CD4-positive, alpha-beta T cell treated with Interleukin-4 for 4 hours (primary cell): ENCODE results near the gene PSME4.

Source experiments
- DNase-seq: peaks from one replicate; pipeline ENCODE4 v3.0.0-alpha.2; 2020

PSME4 gene

GRCh38 chr2:53970724-53971602, at the start of gene PSME4:
Gene PSME4 (minus strand): TSS chr2:53970993. CDS start chr2:53970784, 209 bp downstream.
- peak; percentile 87 for DNase-seq

DNA sequence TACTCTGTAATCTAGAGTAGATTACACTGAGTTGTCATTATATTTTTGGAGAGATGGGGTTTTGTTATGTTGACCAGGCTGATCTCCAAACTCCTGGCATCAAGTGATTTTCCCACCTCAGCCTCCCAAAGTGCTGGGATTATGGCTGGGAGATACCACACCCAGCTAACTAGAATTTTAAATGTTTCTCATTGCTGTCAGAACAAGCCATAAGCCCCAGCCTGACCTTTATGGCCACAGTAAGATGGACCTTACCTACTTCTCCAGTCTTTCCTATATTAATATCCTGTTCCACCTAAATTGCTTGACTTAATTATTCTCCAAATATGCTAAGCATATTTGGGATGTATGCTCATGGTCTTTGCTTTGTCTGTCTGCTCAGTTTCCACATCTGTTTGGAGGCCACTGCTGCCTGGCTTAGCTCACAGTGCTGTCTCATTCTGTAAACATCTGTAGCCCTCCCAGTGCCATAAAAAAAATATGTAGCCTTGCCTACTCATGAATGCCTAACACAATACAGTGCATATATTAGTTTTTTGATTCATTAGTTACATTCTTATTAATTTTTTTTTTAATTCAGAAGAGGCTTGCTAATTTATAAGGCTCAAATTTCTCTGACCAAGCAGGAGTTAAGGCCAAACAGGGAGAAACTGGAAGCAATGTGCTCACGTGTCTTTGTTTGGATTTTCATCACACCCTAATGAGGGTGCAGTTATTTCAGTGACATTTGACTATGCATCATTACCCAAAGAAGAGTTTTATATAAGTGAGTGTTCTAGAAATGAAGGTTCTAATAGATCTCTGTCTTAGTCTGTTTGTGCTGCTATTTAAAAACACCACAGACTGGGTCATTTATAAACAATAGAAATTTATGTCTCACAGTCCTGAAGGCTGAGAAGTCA, 45.3 kb upstream of the PSME4 start:
- DNase-seq: no peak

DNA sequence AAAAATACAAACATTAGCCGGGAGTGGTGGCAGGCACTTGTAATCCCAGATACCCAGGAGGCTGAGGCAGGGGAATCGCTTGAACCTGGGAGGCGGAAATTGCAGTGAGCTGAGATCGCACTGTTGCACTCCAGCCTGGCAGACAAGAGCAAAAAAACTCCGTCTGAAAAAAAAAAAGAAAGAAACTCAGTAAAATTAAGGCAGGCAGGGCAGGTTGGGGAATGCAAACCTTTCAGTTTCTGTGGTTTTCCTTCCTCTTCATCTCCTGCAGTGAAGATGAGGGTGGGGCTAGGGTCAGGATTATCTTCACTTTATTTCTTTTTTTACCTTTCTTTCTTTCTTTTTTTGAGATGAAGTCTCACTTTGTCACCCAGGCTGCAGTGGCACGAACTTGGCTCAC, 43.2 kb upstream of the PSME4 start:
- DNase-seq: peak; percentile 3

DNA sequence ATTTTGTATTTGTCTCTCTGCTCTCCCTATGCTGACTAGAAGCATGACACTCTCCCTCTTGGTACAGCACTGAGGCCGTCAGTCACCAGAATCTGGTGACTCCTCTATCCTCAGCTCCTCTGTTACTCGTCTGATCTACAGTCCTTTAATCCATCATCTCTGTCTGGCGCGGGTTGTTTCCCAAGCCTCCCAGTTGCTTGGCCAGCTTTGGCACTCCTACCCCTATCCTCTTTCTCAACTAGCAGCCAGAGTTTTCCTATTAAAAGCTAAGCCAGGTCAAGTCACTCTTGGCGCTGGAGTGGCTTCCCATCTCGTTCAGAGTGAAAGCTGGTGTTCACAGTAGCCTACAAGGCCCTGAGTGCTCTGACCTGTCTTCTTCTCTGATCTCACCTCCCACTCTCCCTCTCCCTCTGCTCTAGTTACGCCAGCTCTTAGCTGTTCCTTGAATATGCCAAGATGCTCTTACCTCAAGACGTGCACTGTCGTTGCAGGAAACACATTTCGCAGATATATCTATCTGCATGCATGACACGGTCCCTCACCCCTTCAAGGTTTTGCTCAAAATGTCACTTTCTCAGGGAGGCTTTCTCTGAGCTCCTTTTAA, 41.8 kb upstream of the PSME4 start:
- no peak for DNase-seq

DNA sequence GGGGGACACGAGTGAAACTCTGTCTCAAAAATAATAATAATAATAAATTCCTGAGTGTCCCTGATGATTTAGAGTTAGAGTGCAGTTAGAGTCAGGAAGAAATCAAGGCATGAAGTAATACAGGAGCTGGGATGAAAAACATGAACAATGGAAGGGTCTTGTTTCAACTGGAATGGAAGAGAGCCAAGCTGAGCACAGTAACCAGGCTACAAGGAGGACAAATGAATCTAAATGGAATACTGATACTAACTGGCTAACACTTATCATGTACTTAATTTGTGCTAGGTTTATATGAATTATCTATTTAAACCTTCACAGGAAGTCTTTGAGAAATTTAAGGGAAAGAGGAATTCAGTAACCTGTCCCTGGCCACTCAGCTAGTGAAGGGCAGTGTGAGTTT, 38.8 kb upstream of the PSME4 start:
- no peak for DNase-seq

- no peak for DNase-seq
Measured at GRCh38 chr2:54008439-54008838, 37.6 kb upstream of the PSME4 start.

- no peak for DNase-seq
Measured at GRCh38 chr2:54000524-54000923, 29.7 kb upstream of the PSME4 start.

GRCh38 chr2:54000122-54000521, 29.3 kb upstream of the PSME4 start:
- DNase-seq: no peak

GRCh38 chr2:53998834-53999233, 28.0 kb upstream of the PSME4 start:
- no peak for DNase-seq

DNA sequence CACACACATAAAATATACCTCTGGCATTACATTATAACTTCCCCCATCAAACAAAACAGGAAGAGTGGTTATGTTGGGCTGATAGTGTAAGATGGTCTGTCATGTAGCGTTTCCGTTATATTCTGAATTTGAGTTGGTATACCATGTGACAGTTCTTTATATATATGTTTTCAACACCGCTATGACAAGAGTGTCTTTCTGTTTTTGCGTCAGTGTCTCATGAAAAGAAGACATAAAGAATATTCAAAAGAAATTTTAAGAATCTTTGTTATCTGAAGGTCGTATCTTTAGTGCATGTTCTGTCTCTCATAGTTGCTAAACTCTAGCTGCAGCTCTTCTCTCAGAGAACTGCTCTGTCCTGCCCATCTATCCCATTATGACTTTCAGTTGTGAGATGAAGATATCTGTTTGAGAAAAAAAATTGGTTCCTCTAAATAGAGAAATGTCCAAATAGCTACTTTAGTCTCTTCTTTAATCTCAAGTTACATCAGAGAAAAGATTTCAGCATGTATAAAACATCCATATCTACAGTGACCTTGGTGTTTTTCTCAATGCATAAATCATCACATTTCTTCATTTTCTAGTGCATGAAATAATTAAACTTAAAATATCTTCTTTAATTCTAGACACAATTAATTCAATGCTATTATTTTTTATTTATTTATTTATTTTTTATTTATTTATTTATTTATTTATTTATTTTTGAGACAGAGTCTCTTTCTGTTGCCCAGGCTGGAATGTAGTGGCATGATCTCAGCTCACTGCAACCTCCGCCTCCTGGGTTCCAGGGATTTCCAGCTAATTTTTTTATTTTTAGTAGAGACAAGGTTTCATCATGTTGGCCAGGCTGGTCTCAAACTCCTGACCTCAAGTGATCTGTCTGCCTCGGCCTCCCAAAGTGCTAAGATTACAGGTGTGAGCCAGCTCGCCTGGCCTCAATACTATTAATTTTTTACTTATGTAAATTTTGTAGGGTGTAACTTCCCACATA, 24.3 kb upstream of the PSME4 start:
- DNase-seq: peak; percentile 78

DNA sequence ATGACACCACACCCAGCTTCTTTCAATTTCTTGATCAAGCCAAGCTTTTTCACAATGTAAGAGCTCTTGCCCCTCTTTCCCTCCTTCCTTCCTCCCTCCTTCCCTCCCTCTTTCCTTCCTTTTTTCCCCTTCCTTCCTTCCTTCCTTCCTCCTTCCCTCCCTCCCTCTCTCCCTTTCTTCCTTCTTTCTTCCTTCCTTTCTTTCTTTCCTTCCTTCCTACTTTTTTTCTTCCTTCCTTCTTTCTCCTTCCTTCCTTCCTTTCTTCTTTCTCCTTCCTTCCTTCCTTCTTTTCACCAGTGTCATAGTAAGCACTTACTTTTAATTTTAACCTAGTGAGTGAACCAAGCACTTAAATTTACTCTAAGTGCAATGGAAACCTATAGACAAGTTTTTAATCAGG, 21.2 kb upstream of the PSME4 start:
- no peak for DNase-seq

- DNase-seq: no peak
Measured at GRCh38 chr2:53989210-53989862, 18.5 kb upstream of the PSME4 start.

- no peak for DNase-seq
Measured at GRCh38 chr2:53987336-53987921, 16.6 kb upstream of the PSME4 start.

DNA sequence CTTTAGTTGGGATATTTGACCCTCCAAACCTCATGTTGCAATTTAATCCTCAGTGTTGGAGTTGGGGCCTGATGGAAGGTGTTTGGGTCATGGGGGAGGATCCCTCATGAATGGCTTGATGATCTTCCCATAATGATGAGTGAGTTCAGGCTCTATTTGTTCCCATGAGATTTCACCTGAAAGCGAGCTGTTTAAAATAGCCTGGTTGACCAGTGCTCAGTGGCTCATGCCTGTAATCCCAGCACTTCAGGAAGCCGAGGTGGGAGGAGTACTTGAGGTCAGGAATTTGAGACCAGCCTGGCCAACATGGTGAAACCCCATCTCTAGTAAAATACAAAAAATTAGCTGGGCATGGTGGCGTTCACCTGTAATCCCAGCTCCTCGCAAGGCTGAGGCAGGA, 14.9 kb upstream of the PSME4 start:
- no peak for DNase-seq

DNA sequence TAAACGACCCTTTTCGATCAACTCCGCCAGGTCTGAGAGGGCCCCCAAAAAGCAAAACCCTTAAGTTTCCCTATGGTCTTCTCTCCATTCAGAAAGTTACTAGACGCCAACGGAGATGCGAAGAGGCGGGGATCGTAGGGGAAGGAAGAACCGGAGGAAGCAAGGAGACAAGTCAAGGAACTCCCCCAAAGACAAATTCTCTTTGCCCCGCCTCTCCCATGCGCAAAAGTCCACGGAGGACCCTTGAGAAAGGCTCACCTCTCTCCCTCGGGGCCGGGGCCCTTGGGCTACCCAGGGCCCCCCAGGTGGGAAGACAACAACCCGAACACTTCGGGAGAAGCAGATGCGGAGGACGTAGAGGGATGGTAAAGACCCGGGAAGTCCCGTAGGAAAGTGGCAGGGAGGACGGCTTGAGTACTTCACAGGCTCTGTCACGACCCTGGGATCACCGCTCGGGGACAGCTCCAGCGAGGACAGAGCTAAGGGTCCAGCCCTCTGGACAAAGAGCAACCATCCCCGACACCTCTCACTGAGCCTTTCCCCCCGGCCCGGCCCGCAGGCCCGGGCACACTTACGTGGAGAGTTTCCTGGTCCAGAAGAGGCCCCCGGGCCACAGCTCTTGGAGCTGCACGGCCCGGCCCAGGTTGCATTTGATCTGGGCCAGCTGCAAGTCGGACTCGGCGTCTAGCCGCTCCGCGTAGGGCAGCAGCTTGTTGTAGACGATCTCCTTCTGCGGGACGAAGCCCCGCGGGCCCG, 647 bp downstream of the PSME4 start:
- peak; percentile 23 for DNase-seq

DNA sequence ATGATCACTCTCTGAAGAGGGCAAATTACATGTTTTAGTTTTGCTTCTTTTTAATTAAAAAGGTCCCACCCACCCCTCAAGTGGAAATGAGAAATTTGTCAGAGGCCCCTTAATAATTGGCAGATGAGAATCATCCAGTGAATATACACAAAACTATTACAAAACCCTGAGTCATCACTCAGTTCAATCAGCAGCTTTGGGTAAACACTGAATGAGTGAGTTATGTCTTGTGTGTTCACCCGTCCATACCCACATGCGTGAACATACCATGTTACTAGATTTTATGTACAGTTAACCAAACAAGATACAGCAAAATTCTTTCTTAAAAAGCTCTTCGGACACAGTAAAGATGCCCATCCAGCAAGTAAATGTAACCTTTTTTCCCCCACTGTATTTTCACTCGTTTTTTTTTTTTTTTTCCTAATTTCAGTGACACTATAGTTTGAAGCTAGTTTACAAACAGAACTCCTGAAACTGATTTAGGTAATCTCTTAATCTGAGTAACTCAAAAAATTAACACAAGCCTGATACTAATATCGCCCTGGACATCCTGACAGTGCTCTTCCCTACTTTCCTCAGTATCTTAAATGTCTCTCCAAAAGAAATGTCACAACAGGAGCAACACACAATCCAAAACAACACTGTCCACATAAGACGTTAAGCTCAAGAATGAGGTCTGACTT, 1.4 kb downstream of the PSME4 start:
- DNase-seq: peak; percentile 65

DNA sequence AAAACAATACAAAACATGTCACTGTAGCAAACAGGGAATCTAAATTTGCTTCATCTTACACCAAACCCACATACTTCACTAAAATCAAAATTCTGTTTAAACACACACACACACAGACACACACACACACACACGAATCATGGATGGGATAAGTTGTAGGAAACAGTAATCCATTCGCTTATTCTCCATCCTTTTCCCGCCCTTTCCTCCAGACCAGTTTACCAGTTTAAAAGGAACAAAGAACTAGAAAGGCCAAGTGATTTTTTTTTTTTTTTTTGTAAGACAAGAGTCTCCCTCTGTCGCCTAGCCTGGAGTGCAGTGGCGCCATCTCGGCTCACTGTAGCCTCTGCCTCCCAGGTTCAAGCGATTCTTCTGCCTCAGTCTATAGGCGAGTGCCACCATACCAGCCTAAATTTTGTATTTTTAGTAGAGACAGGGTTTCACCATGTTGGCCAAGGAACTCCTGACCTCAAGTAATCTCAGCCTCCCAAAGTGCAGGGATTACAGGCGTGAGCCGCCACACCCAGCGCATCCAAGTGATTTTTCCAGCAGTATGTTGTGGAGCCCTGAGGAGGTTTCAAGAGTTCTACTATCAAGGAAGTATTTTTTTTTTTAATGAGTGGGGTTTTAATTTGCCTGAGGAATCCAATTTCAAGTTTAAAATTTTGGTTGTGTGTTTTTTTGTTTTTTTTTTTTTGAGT, 5.7 kb downstream of the PSME4 start:
- DNase-seq: no peak

DNA sequence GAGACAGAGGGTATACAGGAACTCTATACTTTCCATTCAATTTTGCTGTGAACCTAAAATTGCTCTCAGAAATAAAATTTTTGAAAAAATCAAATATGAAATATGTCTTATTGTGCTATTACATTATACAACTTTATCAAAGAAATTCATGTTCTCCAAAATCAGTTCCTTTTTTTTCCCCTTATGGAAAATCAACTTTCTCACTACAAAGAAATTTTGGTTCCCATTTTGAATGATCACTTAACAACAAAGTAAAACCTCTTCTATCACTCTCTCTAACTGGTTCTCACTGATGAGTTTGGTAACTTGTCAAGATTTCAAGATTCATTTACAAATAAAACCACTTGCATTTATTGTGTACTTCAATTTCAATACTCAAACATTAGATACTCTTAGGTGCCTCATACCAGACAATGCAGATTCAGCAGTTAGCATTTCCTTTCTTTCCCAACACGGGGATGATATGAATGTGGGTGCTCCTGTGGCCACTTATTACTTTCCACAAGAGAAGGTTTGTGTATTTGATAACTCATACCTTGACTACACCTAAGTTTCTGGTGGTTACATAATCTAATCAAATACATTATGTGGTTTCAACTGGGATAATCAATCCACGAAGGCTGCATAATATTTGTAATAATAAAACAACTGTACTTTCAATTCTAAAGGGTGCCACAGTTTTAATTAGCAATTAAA, 6.4 kb downstream of the PSME4 start:
- no peak for DNase-seq
